ENCODE data around the gene POTEG. TPM values are rescaled to one million over a fixed set of nuclear protein-coding genes. Genes with fewer than 3 reads are reported as not detected.
A peak's percentile ranks its signal among the peaks of the same experiment; 100 is the strongest.
"Not testable (repeated sequence)": the region's sequence is repeated elsewhere in the genome, so short reads cannot be mapped to it uniquely, and the experiment has no call there.

POTEG gene
- total RNA-seq, 2 donors from 2014 or later, result not detected

DNA sequence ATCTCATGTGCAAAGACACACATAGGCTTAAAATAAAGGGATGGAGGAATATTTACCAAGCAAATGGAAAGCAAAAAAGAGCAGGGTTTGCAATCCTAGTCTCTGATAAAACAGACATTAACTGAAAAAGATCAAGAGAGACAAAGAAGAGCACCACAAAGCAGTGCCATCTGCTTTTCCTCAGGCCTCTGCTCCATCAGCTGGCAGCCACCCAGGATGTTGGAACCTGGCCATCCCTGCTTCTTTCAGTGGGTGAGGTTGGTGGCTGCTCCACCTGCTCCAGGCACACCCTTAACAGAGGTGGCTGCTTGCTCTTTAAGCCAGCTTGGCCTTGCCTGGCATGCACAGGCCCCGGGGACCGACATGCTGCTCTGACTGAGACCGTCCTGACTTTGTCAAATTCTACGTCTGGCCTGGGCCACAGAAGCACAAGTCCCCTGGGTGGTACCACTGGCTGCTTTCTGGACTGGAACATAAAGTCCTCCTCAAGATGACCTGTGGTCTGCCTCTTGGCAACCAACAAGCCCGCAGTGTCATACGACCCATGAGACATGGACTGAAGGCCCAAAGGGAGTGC is 51.0 kb downstream of the POTEG start:
- DNase-seq (ENCODE audit: low spot score); intact Hi-C loops (cut with DNase I): not testable (repeated sequence)

DNA sequence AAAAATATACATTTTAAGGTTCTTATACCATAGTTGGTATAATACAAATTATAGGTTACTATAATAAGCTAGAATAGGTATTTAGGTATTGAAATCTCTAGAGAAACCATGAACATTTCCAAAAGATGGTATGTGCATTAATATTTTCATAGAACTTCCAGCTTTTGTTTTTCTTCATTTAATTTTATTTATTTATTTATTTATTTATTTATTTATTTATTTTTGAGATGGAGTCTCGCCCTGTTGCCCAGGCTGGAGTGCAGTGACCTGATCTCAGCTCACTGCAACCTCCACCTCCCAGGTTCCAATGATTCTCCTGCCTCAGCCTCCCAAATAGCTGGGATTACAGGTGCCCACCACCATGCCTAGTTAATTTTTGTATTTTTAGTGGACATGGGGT is 54.0 kb downstream of the POTEG start:
- intact Hi-C loops (cut with DNase I); DNase-seq (ENCODE audit: low spot score): not testable (repeated sequence)

- DNase-seq (ENCODE audit: low spot score); intact Hi-C loops (cut with DNase I): not testable (repeated sequence)
Measured at GRCh38 chr14:19374451-19374903, 59.7 kb downstream of the POTEG start.

DNA sequence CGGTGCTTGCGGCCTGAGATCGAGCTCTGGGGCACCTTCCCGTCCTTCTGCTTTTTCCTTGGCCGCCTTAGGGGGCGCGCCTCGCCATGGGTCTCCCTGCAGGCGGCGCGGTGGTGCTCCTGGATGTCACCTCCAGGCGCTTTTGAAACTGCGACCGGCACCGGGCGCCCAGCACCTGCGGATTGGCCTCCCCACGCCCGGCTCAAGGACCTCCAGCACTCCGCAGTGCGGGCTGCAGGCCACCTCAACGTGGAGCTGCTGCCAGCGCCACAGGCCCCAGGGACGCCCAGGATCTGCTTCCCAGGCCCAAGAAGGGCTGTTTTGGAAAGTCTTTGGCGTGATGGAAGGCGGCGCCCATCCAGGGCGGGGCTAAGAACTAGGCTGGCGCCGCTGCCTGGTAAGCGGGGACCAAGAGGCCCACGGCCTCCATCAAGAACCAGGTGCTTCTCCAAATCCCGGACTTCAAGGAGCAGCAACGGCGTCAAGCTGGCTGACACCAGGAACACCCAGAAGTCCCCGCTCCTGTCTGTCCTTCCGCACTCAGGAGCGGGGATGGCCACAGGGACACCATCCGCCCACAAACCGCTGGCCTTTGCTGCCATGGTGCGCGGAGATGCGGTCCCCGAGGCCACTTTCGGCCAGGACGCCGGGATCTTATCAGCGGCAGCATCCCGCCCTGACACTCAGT is 61.2 kb downstream of the POTEG start:
- peak; percentile 35 for DNase-seq (ENCODE audit: low spot score)
- intact Hi-C loops (cut with DNase I), result not testable (repeated sequence)

DNA sequence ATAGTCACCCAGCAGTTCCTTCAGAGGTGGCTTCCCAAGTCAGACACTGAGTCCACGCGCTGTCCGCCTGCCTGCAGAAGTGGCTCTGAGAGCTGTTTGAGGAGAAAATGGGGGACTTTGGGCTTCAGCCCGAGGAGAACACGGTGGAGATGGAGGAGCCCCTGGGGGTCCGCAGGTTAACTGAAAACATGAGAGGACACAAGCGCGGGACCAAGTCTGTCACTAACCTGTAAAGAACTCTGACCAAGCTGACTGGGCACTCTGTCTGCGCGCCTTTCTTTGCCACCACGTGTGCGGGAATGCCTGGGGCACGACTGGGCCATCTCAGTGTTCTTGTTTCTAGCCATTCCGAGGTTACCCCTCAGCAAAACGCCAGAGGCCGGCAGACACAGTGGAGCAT is 62.4 kb downstream of the POTEG start:
- intact Hi-C loops (cut with DNase I); DNase-seq (ENCODE audit: low spot score): not testable (repeated sequence)

GRCh38 chr14:19362803-19363202 is 71.3 kb downstream of the POTEG start:
- DNase-seq (ENCODE audit: low spot score); intact Hi-C loops (cut with DNase I): not testable (repeated sequence)

GRCh38 chr14:19362323-19362722 is 71.8 kb downstream of the POTEG start:
- DNase-seq (ENCODE audit: low spot score), result peak; percentile 49
- intact Hi-C loops (cut with DNase I), result not testable (repeated sequence)

DNA sequence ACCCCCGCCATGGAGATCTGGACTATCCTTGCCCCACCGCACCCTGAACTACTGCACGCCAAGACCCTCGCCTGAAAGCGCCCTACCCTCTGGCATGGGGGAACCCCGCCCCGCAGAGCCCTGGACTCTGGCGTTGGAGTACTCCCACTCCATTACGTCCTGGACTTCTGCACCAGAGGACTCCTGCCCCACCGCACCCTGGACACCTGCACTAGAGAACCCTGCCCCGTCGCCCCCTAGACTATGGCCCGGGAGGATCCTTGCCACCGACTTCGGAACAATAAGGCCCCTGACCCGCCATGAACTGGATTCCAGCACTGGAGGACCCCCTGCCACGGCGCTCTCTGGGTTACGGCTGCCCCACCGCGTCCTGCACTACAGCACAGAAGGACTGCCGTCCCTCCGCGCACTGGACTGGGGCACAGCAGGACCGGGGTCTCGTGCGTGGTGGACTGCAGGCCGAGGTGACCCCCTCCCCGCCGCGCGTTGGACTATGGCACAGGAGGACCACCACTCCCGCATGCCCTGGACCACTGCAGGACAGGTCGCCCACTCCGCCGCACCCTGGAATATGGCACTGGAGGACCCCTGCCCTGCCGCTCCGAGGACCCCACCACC is 72.4 kb downstream of the POTEG start:
- intact Hi-C loops (cut with DNase I), result not testable (repeated sequence)
- peak; percentile 22 for DNase-seq (ENCODE audit: low spot score)

DNA sequence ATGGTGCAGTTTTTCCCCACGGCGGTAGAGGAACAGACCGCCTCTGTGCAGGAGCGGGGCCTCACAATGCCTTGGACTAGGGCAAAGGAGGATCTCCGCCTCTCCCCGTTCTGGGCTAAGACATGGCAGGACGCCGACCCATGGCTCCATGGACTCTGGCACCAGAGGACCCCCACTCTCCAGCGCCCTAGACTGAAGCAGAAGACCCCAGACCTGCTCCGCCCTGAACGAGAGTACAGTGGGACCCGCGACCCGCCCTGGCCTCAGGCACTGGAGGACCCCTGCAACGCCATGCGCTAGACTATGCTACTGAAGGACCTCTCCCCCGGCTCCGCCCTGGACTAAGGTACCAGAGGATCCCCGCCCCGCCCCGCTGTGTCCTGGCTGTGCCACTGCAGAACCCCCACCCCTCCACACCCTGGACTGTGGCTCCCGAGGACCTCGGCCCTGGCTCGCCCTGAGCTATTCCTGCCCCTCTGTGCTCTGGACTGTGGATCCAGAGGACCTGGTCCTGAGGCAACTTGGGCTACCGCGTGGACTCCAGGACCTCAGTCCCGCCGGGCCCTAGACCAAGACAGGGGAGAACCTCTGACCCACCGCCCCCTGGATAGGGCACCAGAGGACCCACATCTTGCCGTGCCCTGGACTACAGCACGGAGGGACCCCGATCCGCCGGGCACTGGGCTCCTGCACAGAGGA is 73.1 kb downstream of the POTEG start:
- intact Hi-C loops (cut with DNase I), result not testable (repeated sequence)
- DNase-seq (ENCODE audit: low spot score), result peak; percentile 18

Data from posterior vena cava (tissue), 2 donors.